Smooth muscle cell (in vitro differentiated cells): ENCODE results near the gene NCAPG. TPM values are rescaled to one million over a fixed set of nuclear protein-coding genes. Genes with fewer than 3 reads are reported as not detected.

ENCODE experiments used
- DNase-seq: peaks from one replicate; lab custom pipeline; 2025; ENCODE audit not compliant: unreplicated experiment; lab: John Stamatoyannopoulos, UW
- H2AFZ ChIP-seq: fragments of 200-600 bp; sonication (generic); 2 replicates; pipeline ENCODE4 v1.6.0; 2016; ENCODE audit warnings: antibody characterized with exemption, low read depth, mild to moderate bottlenecking
- H3F3A ChIP-seq: fragments of 200-600 bp; sonication (generic); 2 replicates; pipeline ENCODE4 v1.6.0; 2017; ENCODE audit warnings: antibody characterized with exemption, low read depth
- H3K27ac ChIP-seq: fragments of 200-600 bp; sonication (generic); 2 replicates; pipeline ENCODE4 v1.5.1; 2016; ENCODE audit warnings: low read depth, mild to moderate bottlenecking
- H3K27me3 ChIP-seq: fragments of 200-600 bp; sonication (generic); 2 replicates; pipeline ENCODE4 v1.6.1; 2016; ENCODE audit warnings: low read depth, mild to moderate bottlenecking
- H3K36me3 ChIP-seq: fragments of 200-600 bp; sonication (generic); 2 replicates; pipeline ENCODE4 v1.5.1; 2016; ENCODE audit warnings: low read depth
- H3K4me1 ChIP-seq: fragments of 200-600 bp; sonication (generic); 2 replicates; pipeline ENCODE4 v1.5.1; 2016; ENCODE audit warnings: low read depth
- H3K4me2 ChIP-seq: fragments of 200-600 bp; sonication (generic); 2 replicates; pipeline ENCODE4 v1.6.0; 2016; ENCODE audit warnings: mild to moderate bottlenecking
- H3K4me3 ChIP-seq: fragments of 200-600 bp; sonication (generic); 2 replicates; pipeline ENCODE4 v1.5.1; 2016; ENCODE audit warnings: mild to moderate bottlenecking
- H3K79me2 ChIP-seq: fragments of 200-600 bp; sonication (generic); 2 replicates; pipeline ENCODE4 v1.6.0; 2016; ENCODE audit warnings: low read depth, mild to moderate bottlenecking
- H3K9ac ChIP-seq: fragments of 200-600 bp; sonication (generic); 2 replicates; pipeline ENCODE4 v1.6.0; 2016; ENCODE audit warnings: low read depth
- H3K9me3 ChIP-seq: fragments of 200-600 bp; sonication (generic); replicated peaks from 2 replicates; pipeline ENCODE4 v1.5.1; 2016; ENCODE audit warnings: low read depth
- H4K20me1 ChIP-seq: fragments of 200-600 bp; sonication (generic); 2 replicates; pipeline ENCODE4 v1.6.0; 2016; ENCODE audit warnings: low read depth
- CTCF ChIP-seq: fragments of 200-600 bp; sonication (generic); IDR thresholded peaks from 2 replicates; pipeline ENCODE4 v1.5.1; 2017; ENCODE audit warnings: borderline replicate concordance, mild to moderate bottlenecking, antibody characterized with exemption; ENCODE audit not compliant: insufficient read depth, poor library complexity, severe bottlenecking
- WGBS: methylation state at CpG from one replicate; pipeline ENCODE4 v1.1.7; 2016; ENCODE audit warnings: low lambda C conversion rate; 5-methylcytosine and 5-hydroxymethylcytosine counted together
- polyA plus RNA-seq: library from polyadenylated mRNA; unstranded; fragments of >200 nt; fragmentation: Nextera tagmentation; extraction: Ambion mirVana; gene quantifications from 2 replicates; pipeline ENCODE4 v1.2.1, GENCODE V29; 2016
- total RNA-seq: library from RNA; depleted of rRNA; stranded (reverse); fragments of >200 nt; gene quantifications from 2 replicates; pipeline ENCODE4 v1.2.3, GENCODE V29; 2014

The NCAPG gene
- total and polyA plus RNA-seq, 2 experiments from 2014 or later, result 6.9 to 19.6 TPM

GRCh38 chr4:17763416-17763815 lies 47.4 kb upstream of the NCAPG start:
- no peak overlapping the region for H3K27ac ChIP-seq
- no peak for TF ChIP-seq CTCF
- no peak overlapping the region for H3K4me2 ChIP-seq
- no peak overlapping the region for H3K4me3 ChIP-seq
- 84% methylated on average over 3 of the region's 3 CpGs for WGBS
- no peak overlapping the region for H3K9ac ChIP-seq
- no peaks in the 10 kb centered on the region for H4K20me1 ChIP-seq
- no peaks in the 10 kb centered on the region for H3K36me3 ChIP-seq
- H3K27me3 ChIP-seq, result no peaks in the 10 kb centered on the region
- no peaks in the 10 kb centered on the region for H3K79me2 ChIP-seq
- H3F3A ChIP-seq, result no peaks in the 10 kb centered on the region
- H2AFZ ChIP-seq, result no peak overlapping the region
- no peak for DNase-seq
- no peaks in the 10 kb centered on the region for H3K9me3 ChIP-seq
- no peaks in the 10 kb centered on the region for H3K4me1 ChIP-seq

DNA sequence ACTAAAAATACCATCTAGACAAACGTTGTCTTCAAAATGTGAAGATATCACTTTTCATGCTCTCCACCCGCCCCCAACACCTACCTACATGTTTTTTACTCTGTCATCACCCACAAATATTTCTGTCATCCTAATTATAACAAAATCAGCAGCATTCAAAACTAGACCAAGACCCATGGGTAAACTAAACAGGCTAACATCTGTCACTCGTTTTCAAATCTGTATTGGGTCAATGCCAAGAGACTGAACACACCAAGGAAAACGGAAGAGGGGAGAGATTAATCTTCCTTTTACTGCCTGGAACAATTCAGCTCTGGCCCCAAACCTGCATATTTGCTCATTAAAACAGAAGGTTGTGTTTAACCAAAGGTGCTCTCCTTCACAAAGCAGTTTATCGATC lies 46.8 kb upstream of the NCAPG start:
- Histone ChIP-seq H3F3A (no peaks in the 10 kb centered on the region), H3K79me2 (no peaks in the 10 kb centered on the region), H3K27ac (no peak overlapping the region), H3K27me3 (no peaks in the 10 kb centered on the region), H3K4me2 (no peak overlapping the region), H2AFZ (no peak overlapping the region), H3K4me1 (no peaks in the 10 kb centered on the region), H3K36me3 (no peaks in the 10 kb centered on the region), H3K4me3 (no peak overlapping the region), H3K9me3 (no peaks in the 10 kb centered on the region), H4K20me1 (no peaks in the 10 kb centered on the region), H3K9ac (no peak overlapping the region)
- TF ChIP-seq CTCF, result no peak
- 63% methylated on average over 5 of the region's 5 CpGs for WGBS
- DNase-seq, result no peak

DNA sequence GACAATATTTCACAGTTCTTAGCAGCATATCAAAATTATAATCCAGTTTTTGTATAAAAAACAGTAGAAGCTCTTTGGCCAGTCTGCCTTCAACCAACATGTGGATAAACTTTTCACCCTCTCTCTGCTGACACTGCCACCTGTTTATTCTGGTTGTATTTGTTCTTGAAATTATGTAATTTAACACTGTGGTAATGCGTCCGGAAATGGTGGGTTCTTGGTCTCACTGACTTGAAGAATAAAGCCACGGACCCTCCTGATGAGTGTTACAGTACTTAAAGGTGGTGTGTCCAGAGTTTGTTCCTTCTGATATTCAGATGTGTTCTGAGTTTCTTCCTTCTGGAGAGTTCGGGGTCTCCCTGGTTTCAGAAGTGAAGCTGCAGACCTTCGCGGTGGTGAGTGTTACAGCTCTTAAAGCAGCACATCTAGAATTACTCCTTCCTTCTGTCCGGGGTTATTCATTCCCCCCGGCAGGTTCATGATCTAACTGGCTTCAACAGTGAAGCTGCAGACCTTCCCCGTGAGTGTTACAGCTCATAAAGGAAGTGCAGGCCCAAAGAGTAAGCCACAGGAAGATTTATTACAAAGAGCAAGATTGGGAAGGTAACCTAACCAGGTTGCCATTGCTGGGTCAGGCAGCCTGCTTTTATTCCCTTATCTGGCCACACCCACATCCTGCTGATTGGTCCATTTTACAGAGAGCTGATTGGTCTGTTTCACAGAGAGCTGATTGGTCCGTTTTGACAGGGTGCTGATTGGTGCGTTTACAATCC lies 45.1 kb upstream of the NCAPG start:
- WGBS, result 95% methylated on average over 11 of the region's 11 CpGs
- DNase-seq, result no peak
- H3K9ac ChIP-seq, result no peak overlapping the region

More for the DNA sequence above, 45.1 kb upstream of the NCAPG start:
- no peaks in the 10 kb centered on the region for H3K27me3 ChIP-seq
- no peaks in the 10 kb centered on the region for H3K79me2 ChIP-seq
- no peaks in the 10 kb centered on the region for H3K4me1 ChIP-seq
- H3K4me3 ChIP-seq, result no peak overlapping the region
- no peak overlapping the region for H3K4me2 ChIP-seq
- no peaks in the 10 kb centered on the region for H3F3A ChIP-seq
- H4K20me1 ChIP-seq, result no peaks in the 10 kb centered on the region
- no peak for TF ChIP-seq CTCF
- H3K36me3 ChIP-seq, result no peaks in the 10 kb centered on the region
- H2AFZ ChIP-seq, result no peak overlapping the region
- no peak overlapping the region for H3K27ac ChIP-seq
- no peaks in the 10 kb centered on the region for H3K9me3 ChIP-seq
